ENCODE results near the gene FITM1. TPM values are rescaled to one million over a fixed set of nuclear protein-coding genes. Genes with fewer than 3 reads are reported as not detected.

The FITM1 gene
- total RNA-seq, 1 experiment from 2014 or later: 0.55 TPM

DNA sequence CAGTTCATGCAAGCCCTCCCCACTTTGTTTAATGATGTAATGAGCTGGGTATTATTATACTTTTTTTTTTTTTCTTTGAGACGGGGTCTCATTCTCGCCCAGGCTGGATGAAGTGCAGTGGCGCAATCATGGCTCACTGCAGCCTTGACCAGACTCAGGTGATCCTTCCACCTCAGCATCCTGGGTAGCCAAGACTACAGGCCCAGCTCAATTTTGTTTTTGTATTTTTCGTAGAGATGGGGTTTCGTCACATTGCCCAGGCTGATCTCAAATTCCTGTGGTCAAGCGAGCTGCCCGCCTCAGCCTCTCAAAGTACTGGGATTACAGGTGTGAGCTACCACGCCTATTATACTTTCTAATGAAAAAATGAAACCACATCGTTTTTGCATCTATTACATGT lies 20.4 kb upstream of the FITM1 start:
- TF ChIP-seq, protein P1, sequence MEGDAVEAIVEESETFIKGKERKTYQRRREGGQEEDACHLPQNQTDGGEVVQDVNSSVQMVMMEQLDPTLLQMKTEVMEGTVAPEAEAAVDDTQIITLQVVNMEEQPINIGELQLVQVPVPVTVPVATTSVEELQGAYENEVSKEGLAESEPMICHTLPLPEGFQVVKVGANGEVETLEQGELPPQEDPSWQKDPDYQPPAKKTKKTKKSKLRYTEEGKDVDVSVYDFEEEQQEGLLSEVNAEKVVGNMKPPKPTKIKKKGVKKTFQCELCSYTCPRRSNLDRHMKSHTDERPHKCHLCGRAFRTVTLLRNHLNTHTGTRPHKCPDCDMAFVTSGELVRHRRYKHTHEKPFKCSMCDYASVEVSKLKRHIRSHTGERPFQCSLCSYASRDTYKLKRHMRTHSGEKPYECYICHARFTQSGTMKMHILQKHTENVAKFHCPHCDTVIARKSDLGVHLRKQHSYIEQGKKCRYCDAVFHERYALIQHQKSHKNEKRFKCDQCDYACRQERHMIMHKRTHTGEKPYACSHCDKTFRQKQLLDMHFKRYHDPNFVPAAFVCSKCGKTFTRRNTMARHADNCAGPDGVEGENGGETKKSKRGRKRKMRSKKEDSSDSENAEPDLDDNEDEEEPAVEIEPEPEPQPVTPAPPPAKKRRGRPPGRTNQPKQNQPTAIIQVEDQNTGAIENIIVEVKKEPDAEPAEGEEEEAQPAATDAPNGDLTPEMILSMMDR (conservative IDR thresholded peaks at IDR 0.05; ENCODE audit: low read depth, low read length): no peak
- no peak for DNase-seq
- peaks cover 12% of the 10 kb centered on the region for H3K4me1 ChIP-seq (ENCODE audit: insufficient read depth, low read length)

DNA sequence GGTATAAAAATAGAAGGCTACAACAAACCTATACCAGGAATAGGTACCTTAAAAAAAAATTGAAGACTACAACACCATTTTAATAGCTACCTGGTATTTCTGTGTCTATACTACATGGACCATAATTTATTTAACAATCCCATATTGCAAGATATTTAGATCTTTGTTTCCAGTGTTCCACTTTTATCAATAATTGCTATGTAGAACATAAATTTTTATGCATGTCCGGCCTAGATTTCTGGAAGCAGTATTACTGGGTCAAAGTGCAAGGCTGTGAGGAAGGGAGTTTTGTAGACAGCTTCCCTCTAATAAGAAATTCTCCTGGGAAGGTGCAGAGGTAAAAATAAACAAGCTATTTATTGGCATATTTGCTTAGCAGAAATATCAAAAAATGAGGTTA lies 19.9 kb upstream of the FITM1 start:
- ATAC-seq (no peak), DNase-seq (no peak)
- Histone ChIP-seq H3K9me2 (replicated peaks; ENCODE audit: low read length) (no peaks in the 10 kb centered on the region), H3K9ac (ENCODE audit: low read length) (no peak overlapping the region), H3K4me3 (ENCODE audit: low read length) (no peak overlapping the region), H4K20me1 (ENCODE audit: low read length) (no peaks in the 10 kb centered on the region), H3K4me2 (ENCODE audit: low read length) (no peak overlapping the region), H2AFZ (ENCODE audit: low read length) (no peak overlapping the region), H3K27me3 (ENCODE audit: low read length) (no peaks in the 10 kb centered on the region), H3K79me2 (ENCODE audit: low read length) (peaks cover 3% of the 10 kb centered on the region), H3K4me1 (ENCODE audit: insufficient read depth, low read length) (peaks cover 12% of the 10 kb centered on the region), H3K9me3 (ENCODE audit: low read length) (no peaks in the 10 kb centered on the region), H3K27ac (ENCODE audit: low read length) (no peak overlapping the region), H3K36me3 (ENCODE audit: low read depth, low read length) (no peaks in the 10 kb centered on the region), H3F3A (ENCODE audit: low read length, unreplicated experiment) (no peaks in the 10 kb centered on the region)
- intact Hi-C loops (cut with micrococcal nuclease): no loop called here
- TF ChIP-seq, protein P1 (conservative IDR thresholded peaks at IDR 0.05; ENCODE audit: low read depth, low read length): no peak
- no peak for TF ChIP-seq EZH2phosphoT487 (IDR thresholded peaks at IDR 0.05; ENCODE audit: borderline replicate concordance, low read length)
- no peak for TF ChIP-seq EZH2 (IDR thresholded peaks at IDR 0.05; ENCODE audit: low read length, unreplicated experiment)
- POLR2A ChIA-PET (ENCODE audit: unreplicated experiment): interaction anchor here (0.6 kb wide), 1 partner anchor 16 kb away, joined by 5 read pairs; the partner anchor contains the start of gene PCK2
- CTCF ChIA-PET: no interaction called here
- no TSS peak for BruUV-seq (replicated peaks)

More for the DNA sequence above, 20.4 kb upstream of the FITM1 start:
- H3K9ac ChIP-seq (ENCODE audit: low read length): no peak overlapping the region
- no peak overlapping the region for H2AFZ ChIP-seq (ENCODE audit: low read length)
- H3K79me2 ChIP-seq (ENCODE audit: low read length): no peaks in the 10 kb centered on the region
- H3K27ac ChIP-seq (ENCODE audit: low read length): no peak overlapping the region
- BruUV-seq (replicated peaks): no TSS peak
- ATAC-seq: no peak
- H4K20me1 ChIP-seq (ENCODE audit: low read length): no peaks in the 10 kb centered on the region
- no peaks in the 10 kb centered on the region for H3F3A ChIP-seq (ENCODE audit: low read length, unreplicated experiment)
- no peaks in the 10 kb centered on the region for H3K27me3 ChIP-seq (ENCODE audit: low read length)
- intact Hi-C loops (cut with micrococcal nuclease): no loop called here
- no peaks in the 10 kb centered on the region for H3K36me3 ChIP-seq (ENCODE audit: low read depth, low read length)
- H3K4me3 ChIP-seq (ENCODE audit: low read length): no peak overlapping the region
- H3K9me2 ChIP-seq (replicated peaks; ENCODE audit: low read length): no peaks in the 10 kb centered on the region
- ChIA-PET POLR2A (ENCODE audit: unreplicated experiment) (no interaction called here), CTCF (no interaction called here)
- no peak overlapping the region for H3K4me2 ChIP-seq (ENCODE audit: low read length)
- H3K9me3 ChIP-seq (ENCODE audit: low read length): no peaks in the 10 kb centered on the region

DNA sequence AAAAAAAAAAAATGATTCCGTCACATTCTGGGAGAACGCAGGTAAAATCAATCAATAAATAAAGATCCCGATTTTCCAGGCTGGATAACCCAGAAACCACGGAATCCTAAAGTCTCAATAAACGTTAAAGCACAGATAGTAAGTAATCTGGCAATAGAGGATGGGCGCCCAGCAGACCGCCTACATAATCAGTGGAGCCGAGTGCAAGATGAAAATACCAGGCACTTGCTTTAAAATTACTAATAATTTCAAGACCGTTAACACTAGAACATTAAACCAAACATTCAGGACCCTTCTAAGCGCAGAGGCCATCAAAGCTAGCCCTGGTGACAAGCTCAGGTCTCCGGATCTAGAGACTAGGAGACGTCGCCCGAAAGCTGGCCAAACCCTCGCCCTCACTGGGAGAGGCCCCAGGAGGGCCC lies 17.1 kb upstream of the FITM1 start:
- ChIA-PET CTCF (no interaction called here), POLR2A (ENCODE audit: unreplicated experiment) (interaction anchor here (1.4 kb wide), 1 partner anchor 19 kb away, joined by 4 read pairs; the partner anchor contains the start of gene PCK2)
- Histone ChIP-seq H3K4me2 (ENCODE audit: low read length) (peak overlapping the region; percentile 95), H3K9ac (ENCODE audit: low read length) (peak overlapping the region; percentile 86), H3K27me3 (ENCODE audit: low read length) (no peaks in the 10 kb centered on the region), H2AFZ (ENCODE audit: low read length) (peak overlapping the region; percentile 95), H3K27ac (ENCODE audit: low read length) (peak overlapping the region; percentile 90), H3K79me2 (ENCODE audit: low read length) (peaks cover 18% of the 10 kb centered on the region), H3K4me1 (ENCODE audit: insufficient read depth, low read length) (peaks cover 21% of the 10 kb centered on the region), H4K20me1 (ENCODE audit: low read length) (no peaks in the 10 kb centered on the region), H3K9me2 (replicated peaks; ENCODE audit: low read length) (no peaks in the 10 kb centered on the region), H3K4me3 (ENCODE audit: low read length) (peak overlapping the region; percentile 96), H3K36me3 (ENCODE audit: low read depth, low read length) (peaks cover 5% of the 10 kb centered on the region; the same call in 1 of the 2 replicates), H3K9me3 (ENCODE audit: low read length) (no peaks in the 10 kb centered on the region), H3F3A (ENCODE audit: low read length, unreplicated experiment) (no peaks in the 10 kb centered on the region)
- intact Hi-C loops (cut with micrococcal nuclease): no loop called here
- TSS peak; percentile 80 for BruUV-seq (replicated peaks)
- no peak for TF ChIP-seq EZH2 (IDR thresholded peaks at IDR 0.05; ENCODE audit: low read length, unreplicated experiment)
- no peak for TF ChIP-seq EZH2phosphoT487 (IDR thresholded peaks at IDR 0.05; ENCODE audit: borderline replicate concordance, low read length)
- TF ChIP-seq, protein P1 (conservative IDR thresholded peaks at IDR 0.05; ENCODE audit: low read depth, low read length): no peak
- no peak for DNase-seq
- ATAC-seq: no peak

Data from PC-3 (cell line).